Measurements from ENCODE around the gene SLC38A5. TPM values are rescaled to one million over a fixed set of nuclear protein-coding genes. Genes with fewer than 3 reads are reported as not detected.

SLC38A5 gene
- total and polyA plus RNA-seq, 9 of the 15 experiments (the other 6 are each of a cell fraction or from before 2014, with no cell fraction given), result 9.3 to 228 (median 142) TPM

GRCh38 chrX:48475774-48476577 lies 5.9 kb upstream of the SLC38A5 start, which contains the start of gene FTSJ1 (continued):
- TF ChIP-seq ZBTB33 (CRISPR knock-in tag; IDR thresholded peaks at IDR 0.05) (no peak), CHCHD3 (CRISPR knock-in tag; IDR thresholded peaks at IDR 0.05) (no peak), SRSF3 (IDR thresholded peaks at IDR 0.05; ENCODE audit: insufficient read depth, low read length) (no peak), RBBP5 (IDR thresholded peaks at IDR 0.05; ENCODE audit: borderline replicate concordance, insufficient read depth, low read length, poor library complexity, severe bottlenecking) (peak; percentile 56), NUFIP1 (IDR thresholded peaks at IDR 0.05; ENCODE audit: partially characterized antibody) (no peak), NFE2 (IDR thresholded peaks at IDR 0.05; ENCODE audit: low read depth) (0 out of 2 replicates have a peak, but pooled peaks have one; percentile 4), MCM2 (IDR thresholded peaks at IDR 0.05; ENCODE audit: low read depth) (no peak), ZNF384 (IDR thresholded peaks at IDR 0.05; ENCODE audit: low read depth, low read length) (no peak), ZBTB11 (CRISPR knock-in tag; IDR thresholded peaks at IDR 0.05) (peak in 1 of 3 experiments; percentile 81; a peak in 2 of 6 replicates), SIX5 (IDR thresholded peaks at IDR 0.05; ENCODE audit: borderline replicate concordance in 1 of 2, insufficient read depth in 1 of 2, low read depth in 1 of 2, low read length in 2 of 2) (peak; percentile 42 to 60; a peak in 3 of 4 replicates), ZBTB43 (CRISPR knock-in tag; IDR thresholded peaks at IDR 0.05) (no peak), SMAD3 (CRISPR knock-in tag; conservative IDR thresholded peaks at IDR 0.05) (no peak), GTF2A2 (tag; IDR thresholded peaks at IDR 0.05) (no peak), ZBTB49 (CRISPR knock-in tag; IDR thresholded peaks at IDR 0.05; ENCODE audit: borderline replicate concordance) (no peak), HNRNPH1 (optimal IDR thresholded peaks at IDR 0.05; ENCODE audit: low read depth, low read length) (no peak), DMBX1 (CRISPR knock-in tag; IDR thresholded peaks at IDR 0.05; ENCODE audit: borderline replicate concordance) (no peak; the same call in 1 of the 2 replicates), FOS (IDR thresholded peaks at IDR 0.05; ENCODE audit: extremely low read depth, insufficient read length) (no peak)

Measured in K562 (cell line).